CD4-positive, alpha-beta T cell treated with Interleukin-6 for 4 hours (primary cell): ENCODE results near the gene FOXF1.

Experiments
- DNase-seq: peaks from one replicate; pipeline ENCODE4 v3.0.0-alpha.2; 2020; ENCODE audit warnings: mixed read lengths

FOXF1 gene

GRCh38 chr16:86505899-86506864, 4.1 kb upstream of the FOXF1 start:
- DNase-seq: no peak

- DNase-seq: no peak
Measured at GRCh38 chr16:86507173-86508027, 2.9 kb upstream of the FOXF1 start.

- no peak for DNase-seq
Measured at GRCh38 chr16:86508028-86508946, 2.0 kb upstream of the FOXF1 start.

GRCh38 chr16:86508947-86509758, 1.2 kb upstream of the FOXF1 start:
- no peak for DNase-seq

GRCh38 chr16:86509759-86510464, 415 bp upstream of the FOXF1 start:
- no peak for DNase-seq

GRCh38 chr16:86511317-86512161, 1.2 kb downstream of the FOXF1 start:
- DNase-seq: no peak

- DNase-seq: no peak
Measured at GRCh38 chr16:86512301-86512859, 2.1 kb downstream of the FOXF1 start.

- no peak for DNase-seq
Measured at GRCh38 chr16:86512860-86513470, 2.6 kb downstream of the FOXF1 start.

GRCh38 chr16:86513471-86514277, 3.3 kb downstream of the FOXF1 start:
- DNase-seq: no peak

- no peak for DNase-seq
Measured at GRCh38 chr16:86514481-86515376, 4.4 kb downstream of the FOXF1 start.

GRCh38 chr16:86515413-86515776, 5.1 kb downstream of the FOXF1 start:
- no peak for DNase-seq

GRCh38 chr16:86515777-86516622, 5.7 kb downstream of the FOXF1 start:
- DNase-seq: no peak

- no peak for DNase-seq
Measured at GRCh38 chr16:86516623-86517003, 6.3 kb downstream of the FOXF1 start.

- DNase-seq: no peak
Measured at GRCh38 chr16:86517033-86517432, 6.7 kb downstream of the FOXF1 start.

- no peak for DNase-seq
Measured at GRCh38 chr16:86517652-86518258, 7.4 kb downstream of the FOXF1 start.
